OCI-LY3 (cell line): Measurements from ENCODE around the gene VPS13C.

Experiments used
- EZH2phosphoT487 ChIP-seq: fragments of 200-600 bp; shearing (Covaris generic); IDR thresholded peaks from 2 replicates; pipeline ENCODE4 v1.6.1; 2018; ENCODE audit warnings: antibody characterized with exemption, mixed run types, low read depth
- TF ChIP-seq, protein P1 (sequence below): fragments of 200-600, 300-600 bp; sonication (generic); IDR thresholded peaks from 2 replicates; pipeline ENCODE4 v1.5.1; 2014; ENCODE audit warnings: antibody characterized with exemption, low read length, low read depth

DNA sequence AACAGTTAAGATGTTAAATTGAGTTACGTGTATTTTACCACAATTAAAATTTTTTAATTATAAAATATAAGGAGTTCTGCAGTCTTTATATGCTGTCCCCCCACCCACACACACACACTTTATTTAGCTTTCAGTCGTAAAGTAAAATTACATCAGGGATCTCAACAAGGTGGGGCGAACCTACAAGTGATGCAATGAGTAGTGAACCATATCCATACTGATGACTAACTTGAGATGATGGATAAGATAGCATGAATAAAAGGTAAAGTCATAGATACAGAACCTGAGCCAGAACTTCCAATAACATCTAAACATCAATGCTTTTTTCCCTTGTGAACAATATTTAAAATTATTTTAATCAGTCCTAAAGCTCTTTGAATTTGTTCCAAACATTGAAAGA, 77.2 kb downstream of the VPS13C start:
- TF ChIP-seq, protein P1, sequence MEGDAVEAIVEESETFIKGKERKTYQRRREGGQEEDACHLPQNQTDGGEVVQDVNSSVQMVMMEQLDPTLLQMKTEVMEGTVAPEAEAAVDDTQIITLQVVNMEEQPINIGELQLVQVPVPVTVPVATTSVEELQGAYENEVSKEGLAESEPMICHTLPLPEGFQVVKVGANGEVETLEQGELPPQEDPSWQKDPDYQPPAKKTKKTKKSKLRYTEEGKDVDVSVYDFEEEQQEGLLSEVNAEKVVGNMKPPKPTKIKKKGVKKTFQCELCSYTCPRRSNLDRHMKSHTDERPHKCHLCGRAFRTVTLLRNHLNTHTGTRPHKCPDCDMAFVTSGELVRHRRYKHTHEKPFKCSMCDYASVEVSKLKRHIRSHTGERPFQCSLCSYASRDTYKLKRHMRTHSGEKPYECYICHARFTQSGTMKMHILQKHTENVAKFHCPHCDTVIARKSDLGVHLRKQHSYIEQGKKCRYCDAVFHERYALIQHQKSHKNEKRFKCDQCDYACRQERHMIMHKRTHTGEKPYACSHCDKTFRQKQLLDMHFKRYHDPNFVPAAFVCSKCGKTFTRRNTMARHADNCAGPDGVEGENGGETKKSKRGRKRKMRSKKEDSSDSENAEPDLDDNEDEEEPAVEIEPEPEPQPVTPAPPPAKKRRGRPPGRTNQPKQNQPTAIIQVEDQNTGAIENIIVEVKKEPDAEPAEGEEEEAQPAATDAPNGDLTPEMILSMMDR: no peak
- TF ChIP-seq EZH2phosphoT487: no peak
